Hematopoietic multipotent progenitor cell (in vitro differentiated cells): ENCODE measurements around the gene SPHKAP. TPM values are rescaled to one million over a fixed set of nuclear protein-coding genes. Genes with fewer than 3 reads are reported as not detected.
"Not testable (repeated sequence)": the region's sequence is repeated elsewhere in the genome, so short reads cannot be mapped to it uniquely, and the experiment has no call there.

Experiments
- DNase-seq, 3 donors: peaks; one replicate each; pipeline ENCODE4 v3.0.0-alpha.2; 2011 to 2015; ENCODE audit warnings: low read depth in 2 of 3, low spot score in 2 of 3
- total RNA-seq: library from RNA; depleted of rRNA; stranded (reverse); fragments of >200 nt; gene quantifications from one replicate; pipeline ENCODE4 v1.2.3, GENCODE V29; 2012

The SPHKAP gene
- total RNA-seq, 1 donor: not detected

DNA sequence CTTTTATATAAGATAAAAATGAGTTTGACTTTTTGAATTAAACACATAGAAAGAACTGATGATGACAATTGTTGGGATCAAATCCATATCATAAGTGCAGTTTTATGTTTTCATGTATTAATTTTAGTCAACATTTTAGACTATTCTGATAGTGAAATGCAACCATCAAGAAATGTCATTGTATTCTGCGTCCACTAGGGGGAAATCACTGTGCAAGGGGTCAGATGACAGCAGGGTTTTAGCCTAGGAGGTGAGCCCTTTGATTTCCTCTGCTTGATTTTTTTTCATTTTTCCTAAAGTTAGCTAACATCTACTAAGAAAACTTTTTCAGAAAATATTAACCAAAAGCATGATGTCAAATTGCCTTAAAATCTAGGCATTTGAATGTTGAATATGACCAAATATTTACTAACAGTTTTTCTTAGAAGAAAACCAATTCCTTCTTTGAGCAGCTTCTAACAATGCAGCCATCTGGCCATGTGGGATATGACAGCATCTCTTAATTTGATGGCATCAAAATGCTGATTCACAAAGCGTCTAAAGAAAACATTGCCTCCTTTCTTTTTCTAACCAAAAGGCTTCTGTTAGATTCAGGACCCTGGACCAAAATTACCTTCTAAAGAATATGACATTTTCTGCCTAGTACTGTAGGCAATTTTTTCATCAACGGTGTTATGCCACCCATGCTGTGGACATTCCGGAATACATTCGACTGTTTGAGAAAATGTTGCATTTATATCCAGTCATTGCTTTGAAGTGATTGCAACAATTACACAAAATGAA lies 141.5 kb downstream of the SPHKAP start:
- peak in 1 of 3 donors; percentile 7 for DNase-seq

GRCh38 chr2:228038967-228039366 lies 142.5 kb downstream of the SPHKAP start:
- DNase-seq: no peak

DNA sequence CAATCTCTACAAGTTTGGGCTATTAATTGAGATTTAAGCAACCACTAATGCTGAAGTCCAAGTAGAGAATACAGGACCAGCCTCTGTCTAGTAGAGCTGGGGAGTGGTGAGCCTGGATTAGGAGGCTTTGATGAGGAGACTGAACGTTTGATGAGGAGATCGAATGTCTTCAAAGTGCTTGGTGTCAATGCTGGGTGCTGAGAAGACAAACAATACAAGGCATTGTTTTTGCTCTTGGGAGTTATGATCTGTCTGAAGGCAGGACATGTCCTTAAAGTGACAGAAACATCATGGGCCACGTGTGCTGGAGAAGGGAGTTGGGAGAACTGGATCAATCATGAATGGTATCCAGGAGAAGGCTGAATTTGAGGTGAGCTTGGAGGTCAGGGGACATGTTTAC lies 143.6 kb downstream of the SPHKAP start:
- DNase-seq: no peak

GRCh38 chr2:228023619-228024018 lies 157.9 kb downstream of the SPHKAP start:
- no peak for DNase-seq

- DNase-seq: no peak
Measured at GRCh38 chr2:228018311-228018710, 163.2 kb downstream of the SPHKAP start.

DNA sequence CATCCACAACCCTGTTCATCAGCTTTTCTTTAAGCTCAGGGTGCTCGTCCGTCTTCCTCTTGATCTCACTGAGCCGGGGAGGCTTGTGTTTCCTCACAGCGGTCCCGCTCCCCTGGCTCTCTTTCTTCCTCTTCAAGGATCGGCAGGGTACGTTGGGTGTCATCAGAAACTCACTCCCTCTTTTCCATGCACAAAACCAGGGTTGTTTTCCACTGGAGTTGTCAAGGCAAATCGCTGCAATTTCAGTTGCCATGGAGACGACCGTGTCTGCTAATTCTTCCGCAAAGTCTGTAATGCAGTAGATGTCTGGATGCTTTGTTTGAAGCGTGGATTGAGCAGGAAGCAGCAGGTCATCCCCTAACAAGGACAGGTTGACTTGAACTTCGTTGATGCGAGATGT lies 163.7 kb downstream of the SPHKAP start:
- no peak for DNase-seq

GRCh38 chr2:228016402-228016801 lies 165.1 kb downstream of the SPHKAP start:
- DNase-seq: no peak

DNA sequence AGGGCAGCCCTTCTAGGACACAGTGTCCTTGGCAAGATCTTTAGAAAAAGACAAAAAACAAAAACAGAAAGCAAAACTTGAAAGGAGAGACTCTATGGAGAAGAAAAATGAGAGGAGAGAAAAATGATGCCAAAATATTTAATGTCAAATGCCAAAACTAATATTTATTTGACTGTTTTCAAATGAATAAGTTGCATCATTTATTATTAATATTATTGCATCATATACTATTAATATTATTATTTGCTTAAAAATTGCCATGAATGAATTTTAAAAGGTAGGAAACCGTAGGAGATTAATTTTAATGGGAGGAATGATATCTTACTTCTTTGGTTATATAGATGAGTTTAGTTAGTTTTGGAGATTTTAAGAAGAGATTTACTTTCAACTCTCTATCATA lies 165.7 kb downstream of the SPHKAP start:
- DNase-seq: no peak

- DNase-seq: no peak
Measured at GRCh38 chr2:227996366-227996765, 185.1 kb downstream of the SPHKAP start.

DNA sequence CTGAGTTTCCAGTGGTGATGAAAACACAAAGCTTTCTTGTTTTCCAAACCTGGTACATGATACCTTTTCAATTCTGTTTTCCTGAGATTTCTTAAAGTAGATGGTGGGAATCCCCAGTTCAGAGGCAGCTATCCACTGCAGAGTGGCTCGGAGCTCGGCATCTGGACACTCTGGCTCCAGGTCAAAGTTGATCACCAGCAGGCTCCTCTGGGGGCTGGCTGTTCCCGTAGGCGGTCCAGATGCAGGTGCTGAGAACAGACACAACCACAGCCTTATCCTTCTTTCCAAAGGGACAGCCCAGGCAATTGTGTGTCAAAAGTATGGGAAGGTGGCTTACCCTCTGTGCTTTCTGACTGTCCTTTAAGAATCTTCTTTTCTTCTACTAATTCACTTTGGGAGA lies 190.6 kb downstream of the SPHKAP start:
- no peak for DNase-seq

- no peak for DNase-seq
Measured at GRCh38 chr2:227973241-227973640, 208.2 kb downstream of the SPHKAP start.

DNA sequence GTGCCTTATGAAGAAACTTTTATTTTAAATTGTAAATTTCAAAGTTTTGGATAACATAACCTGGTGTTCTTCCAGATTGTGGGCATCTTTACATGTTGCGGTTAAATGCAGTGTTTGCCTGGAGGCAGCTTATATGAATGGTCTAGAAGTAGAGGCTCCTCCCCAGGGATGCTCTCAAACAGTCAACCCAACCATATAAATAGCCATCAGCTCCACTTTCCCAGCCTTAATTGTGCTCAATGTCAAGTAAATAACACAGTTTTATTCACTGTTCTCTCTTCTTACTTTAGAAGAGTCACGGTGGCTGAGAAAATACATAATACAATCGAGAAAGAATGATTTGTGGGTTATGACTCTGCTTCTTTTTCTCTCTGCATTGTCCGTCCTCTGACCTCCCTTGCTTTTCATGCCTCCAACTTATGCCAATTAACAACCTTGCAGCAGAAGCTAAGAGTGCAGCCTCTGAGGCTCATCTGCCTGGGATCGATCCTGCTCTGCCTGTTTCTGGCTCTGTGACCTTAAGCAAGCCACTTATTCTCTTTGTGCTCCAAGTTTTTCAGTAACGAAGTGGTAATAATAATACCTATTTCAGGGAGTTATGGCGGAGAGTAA lies 209.8 kb downstream of the SPHKAP start:
- no peak for DNase-seq

- no peak for DNase-seq
Measured at GRCh38 chr2:227960317-227960716, 221.2 kb downstream of the SPHKAP start.

GRCh38 chr2:227942965-227943364 lies 238.5 kb downstream of the SPHKAP start:
- DNase-seq: no peak

DNA sequence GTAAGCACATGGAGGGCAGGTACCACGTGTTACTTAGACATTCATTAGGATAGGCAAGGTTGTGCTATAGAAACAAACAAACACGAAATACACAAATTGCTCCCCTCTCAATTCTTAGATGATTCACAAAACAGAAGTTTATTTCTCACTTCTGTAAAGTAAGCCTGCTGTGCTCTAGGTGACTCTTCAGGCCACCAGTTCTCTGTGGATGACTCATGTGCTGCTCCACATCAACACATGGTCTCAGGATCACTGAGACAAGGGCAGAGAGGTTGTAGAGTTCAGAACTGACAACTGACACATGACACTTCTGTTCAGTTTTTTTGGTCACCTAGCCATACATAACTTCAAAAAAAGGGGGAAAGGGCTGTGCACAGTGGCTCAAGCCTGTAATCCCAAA lies 239.5 kb downstream of the SPHKAP start:
- no peak for DNase-seq

DNA sequence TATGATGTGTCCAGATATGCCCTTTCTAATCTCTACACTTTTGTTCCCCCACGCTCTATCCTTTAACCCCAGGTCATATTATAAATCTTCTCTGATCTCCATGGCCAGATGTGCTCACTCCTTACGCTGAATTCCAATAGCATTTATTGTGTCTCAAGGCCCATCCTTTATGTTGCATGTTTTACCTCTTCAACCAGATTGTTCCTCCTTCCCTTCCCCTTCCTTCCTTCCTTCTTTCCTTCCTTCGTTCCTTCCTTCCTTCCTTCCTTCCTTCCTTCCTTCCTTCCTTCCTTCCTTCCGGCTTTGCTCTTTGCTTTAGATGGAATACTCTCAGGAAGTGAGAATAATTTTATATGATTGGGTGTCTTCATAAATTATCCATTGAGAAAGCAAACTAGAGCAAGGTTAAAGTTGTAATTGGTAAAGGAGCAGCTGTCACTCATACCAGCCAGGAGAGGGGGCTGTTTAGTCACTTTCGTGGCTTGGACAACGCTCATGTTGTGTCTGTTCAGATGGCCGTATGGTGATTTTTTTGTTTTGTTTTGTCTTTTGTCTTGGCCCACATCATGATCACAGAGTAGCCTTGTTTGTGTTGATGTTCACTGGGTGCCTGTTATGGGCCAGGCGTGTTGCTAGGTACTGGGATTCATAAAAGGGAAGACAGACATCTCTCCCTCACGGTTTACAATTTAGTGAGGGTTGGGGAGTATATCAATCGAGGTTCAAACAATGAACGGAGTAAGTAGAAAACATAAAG lies 242.0 kb downstream of the SPHKAP start:
- DNase-seq: peak in 1 of 3 donors; percentile 0

DNA sequence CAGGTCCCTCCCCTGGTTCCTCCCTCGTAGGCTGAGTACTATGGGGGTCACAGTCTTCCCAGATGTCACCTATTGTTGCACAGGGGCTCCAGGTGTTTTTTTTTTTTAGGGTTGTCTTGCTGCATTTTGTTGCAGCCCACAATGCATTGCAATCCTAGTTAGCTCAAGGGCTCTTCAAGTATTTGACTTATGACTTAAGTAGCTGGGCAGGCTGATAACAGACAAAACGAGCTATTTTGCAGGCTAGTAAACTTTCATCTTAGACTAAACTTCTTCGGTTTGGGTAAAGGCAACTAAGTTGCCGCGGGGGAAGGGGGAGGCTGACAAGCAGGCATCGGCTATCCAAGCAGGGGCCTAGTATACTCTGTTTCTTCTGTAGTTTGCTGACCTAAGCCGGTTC lies 245.2 kb downstream of the SPHKAP start:
- not testable (repeated sequence) for DNase-seq

- DNase-seq: no peak
Measured at GRCh38 chr2:227933884-227934283, 247.6 kb downstream of the SPHKAP start.

DNA sequence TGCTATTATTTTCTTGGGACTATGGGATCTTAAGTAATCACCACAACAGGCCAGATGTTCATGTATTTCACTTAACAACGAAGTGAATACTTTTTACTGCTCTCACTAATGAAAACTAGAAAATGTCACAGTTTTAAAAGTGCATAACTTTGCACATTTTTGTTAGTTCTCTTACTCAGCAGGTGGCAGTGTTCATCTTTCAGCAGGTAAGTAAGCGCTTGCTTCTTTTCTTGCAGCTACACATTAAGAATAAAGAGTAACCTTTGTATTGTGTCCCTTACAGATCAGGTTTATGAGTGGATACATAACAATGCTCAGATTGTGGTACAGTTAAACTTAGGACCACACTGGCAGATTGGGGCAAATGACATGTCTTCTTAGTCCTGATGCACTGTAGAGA lies 249.1 kb downstream of the SPHKAP start:
- DNase-seq: no peak

GRCh38 chr2:227932001-227932400 lies 249.5 kb downstream of the SPHKAP start:
- DNase-seq: no peak
